NK-92 (cell line): Measurements from ENCODE around the gene SNED1.

ENCODE experiments used
- DNase-seq: peaks from one replicate; lab custom pipeline; 2025; ENCODE audit not compliant: unreplicated experiment; lab: John Stamatoyannopoulos, UW

Gene SNED1

DNA sequence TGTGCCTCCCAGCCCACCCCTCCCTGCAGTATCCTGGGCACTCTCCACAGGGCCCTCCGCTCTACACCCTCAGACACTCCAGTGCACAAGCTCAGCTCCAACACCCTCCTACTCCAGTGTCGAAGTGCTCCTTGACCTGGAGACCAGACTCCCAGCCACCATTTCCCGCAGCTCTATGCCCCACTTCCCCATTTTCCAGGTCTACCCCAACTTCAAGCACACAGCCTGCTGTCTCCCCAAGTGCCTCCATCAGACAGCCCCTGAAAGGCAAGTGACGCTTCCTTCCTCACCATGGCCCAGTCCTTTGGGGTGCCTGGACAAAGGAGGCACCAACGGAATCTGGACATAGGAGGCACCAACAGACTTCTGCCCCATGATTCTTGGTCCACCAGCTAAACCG, 143.6 kb downstream of the SNED1 start:
- no peak for DNase-seq

DNA sequence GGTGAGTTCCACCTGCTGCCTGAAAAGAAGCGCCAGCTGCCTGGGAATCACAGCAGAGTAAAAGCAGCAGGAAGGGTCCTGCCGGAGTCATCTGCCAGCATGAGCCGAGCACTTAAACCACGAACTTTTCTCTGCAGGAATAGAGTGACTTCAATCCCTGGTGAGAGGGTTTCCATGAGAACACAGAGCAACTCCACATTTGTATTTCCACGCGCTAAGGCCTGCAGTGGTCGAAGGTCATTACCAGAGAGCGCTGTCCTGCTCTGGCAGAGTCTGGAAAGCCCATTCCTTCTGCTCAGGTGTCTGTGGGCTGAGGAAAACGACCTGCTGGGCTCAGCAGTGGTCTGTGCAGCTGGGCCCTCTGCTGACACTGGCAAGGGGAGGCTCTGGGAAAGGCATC, 144.2 kb downstream of the SNED1 start:
- no peak for DNase-seq
